ENCODE results near the gene IPO11. TPM values are rescaled to one million over a fixed set of nuclear protein-coding genes. Genes with fewer than 3 reads are reported as not detected.

Gene IPO11
- total RNA-seq, 4 donors from 2014 or later, result 25.0 to 49.2 (median 35.5) TPM

- TF ChIP-seq CTCF (IDR thresholded peaks at IDR 0.05; ENCODE audit: low read depth), result no peak
Observed at GRCh38 chr5:62617943-62618342, 205.4 kb downstream of the IPO11 start.

GRCh38 chr5:62620761-62621160, 208.2 kb downstream of the IPO11 start:
- TF ChIP-seq CTCF (IDR thresholded peaks at IDR 0.05; ENCODE audit: low read depth), result no peak

DNA sequence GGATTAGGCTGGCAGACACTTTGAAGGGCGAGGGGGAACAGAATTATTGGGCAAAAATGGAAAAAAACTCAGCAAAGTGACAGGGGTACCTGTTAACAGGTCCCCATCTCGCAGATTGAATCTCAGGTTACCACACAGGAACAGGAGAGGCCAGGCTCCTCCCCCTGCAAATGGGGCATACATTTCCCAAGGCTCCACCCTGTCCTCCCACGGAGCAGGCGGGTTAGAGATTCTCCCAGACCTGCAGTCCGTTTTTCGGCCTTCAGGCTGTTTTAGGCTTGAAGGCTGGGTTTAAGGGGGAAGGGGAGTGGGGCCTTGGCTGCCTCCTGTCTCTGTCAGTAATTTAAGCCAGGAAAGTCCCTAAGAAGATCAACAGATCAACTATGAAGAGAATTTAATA, 208.7 kb downstream of the IPO11 start:
- no peak for TF ChIP-seq CTCF (IDR thresholded peaks at IDR 0.05; ENCODE audit: low read depth)

DNA sequence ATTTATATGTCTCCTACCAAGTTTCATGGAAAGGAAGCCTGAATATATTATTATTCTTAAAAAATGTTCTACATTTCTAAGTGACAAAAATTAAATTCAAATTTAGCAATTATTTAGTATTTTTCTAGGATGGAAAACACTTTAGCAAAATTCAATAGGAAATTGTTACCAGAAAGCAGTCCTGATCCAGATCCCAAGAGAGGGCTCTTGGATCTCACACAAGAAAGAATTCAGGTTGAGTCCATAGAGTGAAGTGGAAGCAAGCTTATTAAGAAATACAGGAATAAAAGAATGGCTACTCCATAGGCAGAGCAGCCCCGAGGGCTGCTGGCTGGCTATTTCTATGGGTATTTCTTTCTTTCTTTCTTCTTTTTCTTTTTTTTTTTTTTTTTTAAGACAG, 210.7 kb downstream of the IPO11 start:
- no peak for TF ChIP-seq CTCF (IDR thresholded peaks at IDR 0.05; ENCODE audit: low read depth)

- TF ChIP-seq CTCF (IDR thresholded peaks at IDR 0.05; ENCODE audit: low read depth), result no peak
Observed at GRCh38 chr5:62626534-62626933, 214.0 kb downstream of the IPO11 start.

GRCh38 chr5:62627121-62627520, 214.6 kb downstream of the IPO11 start:
- TF ChIP-seq CTCF (IDR thresholded peaks at IDR 0.05; ENCODE audit: low read depth), result no peak

- TF ChIP-seq CTCF (IDR thresholded peaks at IDR 0.05; ENCODE audit: low read depth), result no peak
Observed at GRCh38 chr5:62627901-62628300, 215.3 kb downstream of the IPO11 start.

Data from subcutaneous adipose tissue (tissue), 4 donors.